Caco-2 (cell line): ENCODE data around the gene ZGLP1. TPM values are rescaled to one million over a fixed set of nuclear protein-coding genes. Genes with fewer than 3 reads are reported as not detected.

ENCODE experiments used
- BruUV-seq: library from RNA; stranded (reverse); fragments of 400-500 nt; replicated peaks from 2 replicates; lab custom pipeline; 2021; lab: Mats Ljungman, UMichigan
- CTCF ChIA-PET: fragments of 300-600 bp; sonication (Branson Sonifier 250); formaldehyde crosslinking; loops from one replicate; lab custom pipeline; 2022; ENCODE audit warnings: antibody characterized with exemption; lab: Charles Lee
- POLR2A ChIA-PET: fragments of 300-600 bp; sonication (Branson Sonifier 250); formaldehyde crosslinking; loops from one replicate; lab custom pipeline; 2022; ENCODE audit warnings: antibody characterized with exemption; lab: Charles Lee
- DNase-seq, 2 experiments: peaks; one replicate each; pipeline versions ENCODE4 v3.0.0 to v3.0.0-alpha.2; 2020 to 2022
- H3K27me3 ChIP-seq: replicated peaks from 2 replicates; pipeline ENCODE4 v1.6.0; 2011; ENCODE audit warnings: low read length; ENCODE audit not compliant: control insufficient read depth, insufficient read depth
- H3K36me3 ChIP-seq: 2 replicates; pipeline ENCODE4 v1.5.1; 2011; ENCODE audit warnings: low read length; ENCODE audit not compliant: control insufficient read depth, insufficient read depth
- H3K4me1 ChIP-seq: fragments of 250-450 bp; sonication (Bioruptor Pico); 2 replicates; pipeline ENCODE4 v1.5.1; 2020; ENCODE audit warnings: mild to moderate bottlenecking
- H3K4me3 ChIP-seq: 2 replicates; pipeline ENCODE4 v1.5.1; 2011; ENCODE audit warnings: low read depth, mild to moderate bottlenecking, control low read depth, low read length
- H3K9me3 ChIP-seq: fragments of 250-450 bp; sonication (Bioruptor Pico); 2 replicates; pipeline ENCODE4 v1.5.1; 2020; ENCODE audit warnings: mild to moderate bottlenecking, moderate library complexity
- H3K27ac Mint-ChIP-seq: one replicate; pipeline ENCODE4 v1.8.0; 2022; ENCODE audit warnings: mixed read lengths; ENCODE audit not compliant: unreplicated experiment
- H3K27me3 Mint-ChIP-seq: one replicate; pipeline ENCODE4 v1.8.0; 2022; ENCODE audit warnings: mixed read lengths; ENCODE audit not compliant: insufficient read depth, unreplicated experiment
- H3K36me3 Mint-ChIP-seq: one replicate; pipeline ENCODE4 v1.8.0; 2022; ENCODE audit warnings: mild to moderate bottlenecking, mixed read lengths; ENCODE audit not compliant: insufficient read depth, unreplicated experiment
- H3K4me1 Mint-ChIP-seq: one replicate; pipeline ENCODE4 v1.8.0; 2022; ENCODE audit warnings: low read depth, mixed read lengths; ENCODE audit not compliant: unreplicated experiment
- H3K4me3 Mint-ChIP-seq: one replicate; pipeline ENCODE4 v1.8.0; 2022; ENCODE audit warnings: mild to moderate bottlenecking, moderate library complexity, mixed read lengths; ENCODE audit not compliant: unreplicated experiment
- H3K9me3 Mint-ChIP-seq: one replicate; pipeline ENCODE4 v1.8.0; 2022; ENCODE audit warnings: mixed read lengths; ENCODE audit not compliant: unreplicated experiment
- intact Hi-C: fragments of 100-400 bp; cut with micrococcal nuclease; formaldehyde crosslinking; loops from one replicate; pipeline ENCODE4 v1.10.0; 2022; ENCODE audit not compliant: unreplicated experiment
- total RNA-seq: library from RNA; stranded (reverse); gene quantifications from 2 replicates; pipeline ENCODE4 v1.2.3, GENCODE V29; 2022
- TF ChIP-seq, protein P1 (sequence below), 2 experiments: fragments of 200-600 bp in 1 of 2; IDR thresholded peaks; 1 replicate in 1 of 2; 2 replicates in 1 of 2; pipeline versions ENCODE4 v1.5.1 to v1.8.0; 2011 to 2022; ENCODE audit warnings: antibody characterized with exemption in 1 of 2, control low read depth in 1 of 2, inconsistent platforms in 1 of 2, low read depth in 1 of 2, low read length in 1 of 2, mild to moderate bottlenecking in 1 of 2, moderate library complexity in 1 of 2; ENCODE audit not compliant: insufficient read depth in 1 of 2, severe bottlenecking in 1 of 2, unreplicated experiment in 1 of 2

The ZGLP1 gene
- total RNA-seq, 1 experiment from 2014 or later = 2.5 TPM

DNA sequence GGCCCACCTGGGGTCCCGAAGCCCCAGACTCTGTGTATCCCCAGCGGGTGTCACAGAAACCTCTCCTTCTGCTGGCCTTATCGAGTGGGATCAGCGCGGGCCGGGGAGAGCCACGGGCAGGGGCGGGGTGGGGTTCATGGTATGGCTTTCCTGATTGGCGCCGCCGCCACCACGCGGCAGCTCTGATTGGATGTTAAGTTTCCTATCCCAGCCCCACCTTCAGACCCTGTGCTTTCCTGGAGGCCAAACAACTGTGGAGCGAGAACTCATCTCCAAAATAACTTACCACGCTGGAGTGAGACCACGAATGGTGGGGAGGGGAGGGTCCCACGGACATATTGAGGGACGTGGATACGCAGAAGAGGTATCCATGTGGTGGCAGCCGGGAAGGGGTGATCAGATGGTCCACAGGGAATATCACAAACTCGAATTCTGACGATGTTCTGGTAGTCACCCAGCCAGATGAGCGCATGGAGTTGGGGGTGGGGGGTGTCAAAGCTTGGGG, 20.9 kb downstream of the ZGLP1 start:
- peaks cover 2% of the 10 kb centered on the region for H3K36me3 ChIP-seq
- H3K36me3 Mint-ChIP-seq = peaks cover 21% of the 10 kb centered on the region
- H3K9me3 ChIP-seq = no peaks in the 10 kb centered on the region
- ChIA-PET CTCF (interaction anchor here (1.2 to 2.8 kb wide), 6 partner anchors 18 to 102 kb away, joined by 4 to 34 read pairs (median 9); partner anchors contain the start of genes ICAM1 and TYK2), POLR2A (interaction anchor here (0.7 to 1.8 kb wide), 6 partner anchors 12 to 174 kb away, joined by 3 to 22 read pairs (median 5); partner anchors contain the start of genes ICAM1, RAVER1 and TYK2)
- no TSS peak for BruUV-seq
- no peaks in the 10 kb centered on the region for H3K27me3 ChIP-seq
- H3K4me3 Mint-ChIP-seq = peak overlapping the region; percentile 87
- H3K4me1 Mint-ChIP-seq = peaks cover 24% of the 10 kb centered on the region
- peak overlapping the region; percentile 77 for H3K27ac Mint-ChIP-seq
- peaks cover 37% of the 10 kb centered on the region for H3K4me1 ChIP-seq
- no peaks in the 10 kb centered on the region for H3K9me3 Mint-ChIP-seq
- peak; percentile 82 to 85 for DNase-seq
- TF ChIP-seq, protein P1, sequence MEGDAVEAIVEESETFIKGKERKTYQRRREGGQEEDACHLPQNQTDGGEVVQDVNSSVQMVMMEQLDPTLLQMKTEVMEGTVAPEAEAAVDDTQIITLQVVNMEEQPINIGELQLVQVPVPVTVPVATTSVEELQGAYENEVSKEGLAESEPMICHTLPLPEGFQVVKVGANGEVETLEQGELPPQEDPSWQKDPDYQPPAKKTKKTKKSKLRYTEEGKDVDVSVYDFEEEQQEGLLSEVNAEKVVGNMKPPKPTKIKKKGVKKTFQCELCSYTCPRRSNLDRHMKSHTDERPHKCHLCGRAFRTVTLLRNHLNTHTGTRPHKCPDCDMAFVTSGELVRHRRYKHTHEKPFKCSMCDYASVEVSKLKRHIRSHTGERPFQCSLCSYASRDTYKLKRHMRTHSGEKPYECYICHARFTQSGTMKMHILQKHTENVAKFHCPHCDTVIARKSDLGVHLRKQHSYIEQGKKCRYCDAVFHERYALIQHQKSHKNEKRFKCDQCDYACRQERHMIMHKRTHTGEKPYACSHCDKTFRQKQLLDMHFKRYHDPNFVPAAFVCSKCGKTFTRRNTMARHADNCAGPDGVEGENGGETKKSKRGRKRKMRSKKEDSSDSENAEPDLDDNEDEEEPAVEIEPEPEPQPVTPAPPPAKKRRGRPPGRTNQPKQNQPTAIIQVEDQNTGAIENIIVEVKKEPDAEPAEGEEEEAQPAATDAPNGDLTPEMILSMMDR (IDR thresholded peaks at IDR 0.05; ENCODE audit: insufficient read depth in 1 of 2, low read depth in 1 of 2, low read length in 1 of 2, severe bottlenecking in 1 of 2, unreplicated experiment in 1 of 2) = no peak
- intact Hi-C loops = loop anchor here (5.0 kb wide), 1 partner anchor 44 kb away; the partner anchor contains the start of gene RAVER1
- H3K27me3 Mint-ChIP-seq = peaks cover 7% of the 10 kb centered on the region
- peak overlapping the region; percentile 48 for H3K4me3 ChIP-seq

DNA sequence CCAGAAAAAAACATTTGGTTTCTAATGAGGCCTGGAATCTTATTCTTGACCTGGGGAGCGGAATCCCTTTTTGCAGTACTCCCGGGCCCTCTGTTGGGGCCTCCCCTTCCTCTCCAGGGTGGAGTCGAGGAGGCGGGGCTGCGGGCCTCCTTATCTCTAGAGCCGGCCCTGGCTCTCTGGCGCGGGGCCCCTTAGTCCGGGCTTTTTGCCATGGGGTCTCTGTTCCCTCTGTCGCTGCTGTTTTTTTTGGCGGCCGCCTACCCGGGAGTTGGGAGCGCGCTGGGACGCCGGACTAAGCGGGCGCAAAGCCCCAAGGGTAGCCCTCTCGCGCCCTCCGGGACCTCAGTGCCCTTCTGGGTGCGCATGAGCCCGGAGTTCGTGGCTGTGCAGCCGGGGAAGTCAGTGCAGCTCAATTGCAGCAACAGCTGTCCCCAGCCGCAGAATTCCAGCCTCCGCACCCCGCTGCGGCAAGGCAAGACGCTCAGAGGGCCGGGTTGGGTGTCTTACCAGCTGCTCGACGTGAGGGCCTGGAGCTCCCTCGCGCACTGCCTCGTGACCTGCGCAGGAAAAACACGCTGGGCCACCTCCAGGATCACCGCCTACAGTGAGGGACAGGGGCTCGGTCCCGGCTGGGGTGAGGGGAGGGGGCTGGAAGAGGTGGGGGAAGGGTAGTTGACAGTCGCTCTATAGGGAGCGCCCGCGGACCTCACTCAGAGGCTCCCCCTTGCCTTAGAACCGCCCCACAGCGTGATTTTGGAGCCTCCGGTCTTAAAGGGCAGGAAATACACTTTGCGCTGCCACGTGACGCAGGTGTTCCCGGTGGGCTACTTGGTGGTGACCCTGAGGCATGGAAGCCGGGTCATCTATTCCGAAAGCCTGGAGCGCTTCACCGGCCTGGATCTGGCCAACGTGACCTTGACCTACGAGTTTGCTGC, 22.5 kb downstream of the ZGLP1 start, which contains the start of gene ICAM4:
ICAM4 (plus strand) TSS at position 153 of the 935 bp plus-strand sequence; CDS start at position 211, 58 bp downstream.
- Mint-ChIP-seq H3K4me1 (peaks cover 24% of the 10 kb centered on the region), H3K36me3 (peaks cover 17% of the 10 kb centered on the region), H3K27me3 (peaks cover 7% of the 10 kb centered on the region), H3K9me3 (no peaks in the 10 kb centered on the region), H3K27ac (peak within 1 kb of the TSS; percentile 33), H3K4me3 (peak within 1 kb of the TSS; percentile 87)
- H3K27me3 ChIP-seq = no peaks in the 10 kb centered on the region
- POLR2A ChIA-PET = interaction anchor here (0.6 to 1.1 kb wide), 3 partner anchors 16 to 47 kb away, joined by 3 to 5 read pairs (median 4); partner anchors contain the start of gene ICAM1
- H3K4me3 ChIP-seq = peak within 1 kb of the TSS; percentile 51
- H3K36me3 ChIP-seq = peaks cover 3% of the 10 kb centered on the region; the same call in 1 of the 2 replicates
- CTCF ChIA-PET = interaction anchor here (0.9 to 2.8 kb wide), 3 partner anchors 17 to 102 kb away, joined by 4 to 34 read pairs (median 6); partner anchors contain the start of gene ICAM1
- peaks cover 53% of the 10 kb centered on the region for H3K4me1 ChIP-seq
- TF ChIP-seq, protein P1 (IDR thresholded peaks at IDR 0.05; ENCODE audit: insufficient read depth in 1 of 2, low read depth in 1 of 2, low read length in 1 of 2, severe bottlenecking in 1 of 2, unreplicated experiment in 1 of 2) = no peak
- intact Hi-C loops = loop anchor here (2.0 to 5.0 kb wide), 2 partner anchors 16 to 45 kb away; partner anchors contain the start of genes ICAM1 and RAVER1
- no peaks in the 10 kb centered on the region for H3K9me3 ChIP-seq
- TSS peak; percentile 22 for BruUV-seq
- peak; percentile 74 to 75 for DNase-seq

DNA sequence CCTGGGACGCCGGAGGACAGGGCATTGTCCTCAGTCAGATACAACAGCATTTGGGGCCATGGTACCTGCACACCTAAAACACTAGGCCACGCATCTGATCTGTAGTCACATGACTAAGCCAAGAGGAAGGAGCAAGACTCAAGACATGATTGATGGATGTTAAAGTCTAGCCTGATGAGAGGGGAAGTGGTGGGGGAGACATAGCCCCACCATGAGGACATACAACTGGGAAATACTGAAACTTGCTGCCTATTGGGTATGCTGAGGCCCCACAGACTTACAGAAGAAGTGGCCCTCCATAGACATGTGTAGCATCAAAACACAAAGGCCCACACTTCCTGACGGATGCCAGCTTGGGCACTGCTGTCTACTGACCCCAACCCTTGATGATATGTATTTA, 24.2 kb downstream of the ZGLP1 start:
- ChIA-PET CTCF (interaction anchor here (0.6 kb wide), 1 partner anchor 12 kb away, joined by 4 read pairs; no protein-coding TSS in a partner anchor), POLR2A (no interaction called here)
- H3K27me3 ChIP-seq = no peaks in the 10 kb centered on the region

More for the DNA sequence above, 24.2 kb downstream of the ZGLP1 start:
- Mint-ChIP-seq H3K9me3 (no peaks in the 10 kb centered on the region), H3K4me3 (no peak overlapping the region), H3K4me1 (peaks cover 20% of the 10 kb centered on the region), H3K27ac (peak overlapping the region; percentile 33), H3K27me3 (peaks cover 3% of the 10 kb centered on the region), H3K36me3 (peaks cover 14% of the 10 kb centered on the region)
- BruUV-seq = TSS peak; percentile 6
- Histone ChIP-seq H3K9me3 (no peaks in the 10 kb centered on the region), H3K4me1 (peaks cover 49% of the 10 kb centered on the region), H3K4me3 (no peak overlapping the region), H3K36me3 (peaks cover 3% of the 10 kb centered on the region; the same call in 1 of the 2 replicates)
- DNase-seq = no peak
- intact Hi-C loops = loop anchor here (5.0 kb wide), 1 partner anchor 47 kb away; the partner anchor contains the start of gene RAVER1
- TF ChIP-seq, protein P1 (IDR thresholded peaks at IDR 0.05; ENCODE audit: insufficient read depth in 1 of 2, low read depth in 1 of 2, low read length in 1 of 2, severe bottlenecking in 1 of 2, unreplicated experiment in 1 of 2) = no peak
